LoVo (cell line): Measurements from ENCODE around the gene LGALS7.

ENCODE experiments used
- DNase-seq: peaks from one replicate; pipeline ENCODE4 v3.0.0-alpha.2; 2016; ENCODE audit warnings: low spot score

Gene LGALS7

GRCh38 chr19:38726761-38727301, 46.5 kb downstream of the LGALS7 start:
- DNase-seq = no peak

- no peak for DNase-seq
Measured at GRCh38 chr19:38726284-38726673, 47.0 kb downstream of the LGALS7 start.

GRCh38 chr19:38725469-38726283, 47.6 kb downstream of the LGALS7 start:
- no peak for DNase-seq

- DNase-seq = no peak
Measured at GRCh38 chr19:38723990-38724854, 49.1 kb downstream of the LGALS7 start.

- no peak for DNase-seq
Measured at GRCh38 chr19:38723606-38723965, 49.7 kb downstream of the LGALS7 start.

- DNase-seq = no peak
Measured at GRCh38 chr19:38722947-38723605, 50.2 kb downstream of the LGALS7 start.

- no peak for DNase-seq
Measured at GRCh38 chr19:38721979-38722773, 51.1 kb downstream of the LGALS7 start.

- no peak for DNase-seq
Measured at GRCh38 chr19:38721496-38721895, 51.8 kb downstream of the LGALS7 start.
